Measurements from ENCODE around the gene TFR2.

The TFR2 gene

GRCh38 chr7:100641463-100641859, at the start of gene TFR2:
Gene TFR2 (minus strand): TSS chr7:100641552. CDS start chr7:100641509, 43 bp downstream.
- no peak for DNase-seq (ENCODE audit: low read depth)

- DNase-seq (ENCODE audit: low read depth), result no peak
Measured at GRCh38 chr7:100689230-100690135, 48.1 kb upstream of the TFR2 start.

- DNase-seq (ENCODE audit: low read depth), result no peak
Measured at GRCh38 chr7:100688326-100688860, 47.0 kb upstream of the TFR2 start.

- DNase-seq (ENCODE audit: low read depth), result no peak
Measured at GRCh38 chr7:100687751-100688300, 46.5 kb upstream of the TFR2 start.

- DNase-seq (ENCODE audit: low read depth), result no peak
Measured at GRCh38 chr7:100687261-100687660, 45.9 kb upstream of the TFR2 start.

GRCh38 chr7:100686822-100687211, 45.5 kb upstream of the TFR2 start:
- no peak for DNase-seq (ENCODE audit: low read depth)

GRCh38 chr7:100686201-100686821, 45.0 kb upstream of the TFR2 start:
- no peak for DNase-seq (ENCODE audit: low read depth)

- DNase-seq (ENCODE audit: low read depth), result no peak
Measured at GRCh38 chr7:100685631-100686145, 44.3 kb upstream of the TFR2 start.

- no peak for DNase-seq (ENCODE audit: low read depth)
Measured at GRCh38 chr7:100685049-100685605, 43.8 kb upstream of the TFR2 start.

- DNase-seq (ENCODE audit: low read depth), result no peak
Measured at GRCh38 chr7:100684534-100685042, 43.2 kb upstream of the TFR2 start.

GRCh38 chr7:100683659-100684533, 42.5 kb upstream of the TFR2 start:
- no peak for DNase-seq (ENCODE audit: low read depth)

- DNase-seq (ENCODE audit: low read depth), result no peak
Measured at GRCh38 chr7:100682991-100683658, 41.8 kb upstream of the TFR2 start.

GRCh38 chr7:100682228-100682741, 40.9 kb upstream of the TFR2 start:
- DNase-seq (ENCODE audit: low read depth), result no peak

GRCh38 chr7:100681491-100682227, 40.3 kb upstream of the TFR2 start:
- DNase-seq (ENCODE audit: low read depth), result no peak

GRCh38 chr7:100680576-100681271, 39.4 kb upstream of the TFR2 start:
- DNase-seq (ENCODE audit: low read depth), result no peak

GRCh38 chr7:100679927-100680575, 38.7 kb upstream of the TFR2 start:
- DNase-seq (ENCODE audit: low read depth), result no peak

- no peak for DNase-seq (ENCODE audit: low read depth)
Measured at GRCh38 chr7:100679129-100679926, 38.0 kb upstream of the TFR2 start.

Measured in T-helper 22 cell (primary cell).